ENCODE data around the gene ATAD1.
A peak's percentile ranks its signal among the peaks of the same experiment; 100 is the strongest.
"Not testable (repeated sequence)": the region's sequence is repeated elsewhere in the genome, so short reads cannot be mapped to it uniquely, and the experiment has no call there.

ATAD1 gene

DNA sequence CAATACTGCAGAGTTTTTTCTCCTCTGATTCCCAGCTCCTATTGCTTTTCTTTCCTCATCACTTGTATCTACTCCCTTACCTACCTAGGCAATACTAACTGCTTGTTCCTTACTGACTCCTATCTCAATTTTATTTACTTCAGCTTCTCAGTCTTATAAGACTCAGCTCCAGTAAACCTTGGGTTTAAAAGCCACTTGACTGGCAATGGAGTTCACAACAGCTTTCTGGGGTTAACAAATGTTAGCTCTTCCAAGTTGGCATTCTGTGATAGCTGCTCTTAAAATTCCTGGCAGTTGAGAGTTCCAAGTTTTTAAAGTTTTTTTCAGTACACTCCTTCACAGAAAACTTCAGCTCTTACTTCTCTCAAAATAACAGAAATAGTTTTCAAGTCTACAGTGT, 14.2 kb downstream of the ATAD1 start:
- DNase-seq (ENCODE audit: low read depth in 3 of 3), result no peak

DNA sequence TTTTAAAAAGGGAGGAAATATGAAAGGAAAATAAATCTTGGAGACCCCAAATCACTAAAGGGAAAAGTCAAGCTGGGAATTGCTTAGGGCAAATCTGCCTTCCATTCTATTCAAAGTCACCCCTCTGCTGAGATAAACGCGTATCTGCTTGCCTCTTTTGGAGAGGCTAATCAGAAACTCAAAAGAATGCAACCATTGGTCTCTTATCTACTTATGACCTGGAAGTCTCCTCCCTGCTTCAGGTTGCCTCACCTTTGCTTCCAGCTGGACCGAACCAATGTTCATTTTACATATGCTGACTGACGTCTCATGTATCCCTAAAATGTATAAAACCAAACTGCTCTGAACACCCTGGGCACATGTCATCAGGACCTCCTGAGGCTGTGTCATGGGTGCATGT, 14.7 kb downstream of the ATAD1 start:
- no peak for DNase-seq (ENCODE audit: low read depth in 3 of 3)

DNA sequence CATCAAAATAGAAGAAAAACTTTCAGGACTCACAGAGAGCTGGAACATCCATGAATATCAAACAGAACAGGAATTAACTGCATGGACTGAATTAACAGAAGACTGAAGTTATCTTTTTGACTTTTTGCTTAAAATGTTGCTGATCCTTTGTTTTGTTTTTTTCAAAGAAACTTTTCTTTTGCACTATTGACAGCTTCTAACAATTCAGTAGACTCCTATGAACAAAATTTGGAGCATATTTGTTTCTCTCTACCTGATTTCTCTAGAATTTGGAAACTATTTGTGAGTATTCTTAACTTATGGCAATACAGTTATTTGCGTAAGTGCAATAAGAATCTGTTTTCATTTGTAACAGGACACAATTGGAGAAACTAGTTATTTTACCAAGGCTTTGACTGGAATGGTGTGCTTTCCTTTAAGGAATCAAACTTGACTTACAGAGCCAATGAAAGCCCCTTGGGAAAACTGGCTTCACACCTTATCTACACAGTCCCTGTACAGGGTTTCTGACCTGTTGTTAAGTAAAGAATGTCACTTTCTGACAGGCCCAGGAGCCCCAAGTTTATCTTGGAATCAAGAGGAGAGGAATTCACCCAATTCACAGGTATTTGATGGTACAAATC, 16.1 kb downstream of the ATAD1 start:
- DNase-seq (ENCODE audit: low read depth in 3 of 3), result not testable (repeated sequence)

DNA sequence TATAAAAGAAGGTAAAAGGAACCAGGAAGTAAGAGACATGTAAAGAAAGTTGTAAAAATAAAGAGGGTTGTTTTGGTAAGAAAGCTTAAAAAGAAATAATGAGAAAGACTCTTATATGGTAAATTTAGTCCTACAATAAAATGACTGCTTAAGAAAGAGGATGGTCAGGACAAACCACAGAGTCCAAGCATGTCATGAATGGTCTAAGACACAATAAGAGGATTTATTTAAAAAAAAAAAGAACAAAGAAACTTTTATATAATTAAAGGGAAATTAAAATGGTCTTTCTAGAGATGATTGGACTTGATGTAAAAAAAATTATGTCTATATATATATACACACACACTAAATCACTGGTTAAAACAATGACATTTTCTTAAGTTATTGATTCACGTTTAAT, 18.2 kb downstream of the ATAD1 start:
- DNase-seq (ENCODE audit: low read depth in 3 of 3), result no peak

DNA sequence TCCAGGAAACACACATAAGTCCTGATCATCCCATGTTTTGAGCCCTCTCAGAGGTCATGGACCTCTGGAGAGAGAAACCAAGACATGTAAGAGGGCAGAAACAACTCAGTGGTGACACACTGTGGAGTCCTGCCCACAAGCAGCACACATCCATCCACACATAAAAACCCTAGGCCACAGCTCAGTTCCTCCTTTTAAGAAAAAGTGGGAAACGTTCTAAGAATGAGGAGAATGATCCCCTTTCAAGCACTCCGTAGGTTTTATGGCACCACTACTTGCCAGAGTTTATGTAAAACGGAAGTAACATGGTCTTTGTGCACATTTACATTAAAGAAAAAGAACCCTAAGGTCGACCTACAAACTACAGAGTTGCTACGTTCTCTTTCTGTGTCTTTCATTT, 19.9 kb downstream of the ATAD1 start:
- no peak for DNase-seq (ENCODE audit: low read depth in 3 of 3)

DNA sequence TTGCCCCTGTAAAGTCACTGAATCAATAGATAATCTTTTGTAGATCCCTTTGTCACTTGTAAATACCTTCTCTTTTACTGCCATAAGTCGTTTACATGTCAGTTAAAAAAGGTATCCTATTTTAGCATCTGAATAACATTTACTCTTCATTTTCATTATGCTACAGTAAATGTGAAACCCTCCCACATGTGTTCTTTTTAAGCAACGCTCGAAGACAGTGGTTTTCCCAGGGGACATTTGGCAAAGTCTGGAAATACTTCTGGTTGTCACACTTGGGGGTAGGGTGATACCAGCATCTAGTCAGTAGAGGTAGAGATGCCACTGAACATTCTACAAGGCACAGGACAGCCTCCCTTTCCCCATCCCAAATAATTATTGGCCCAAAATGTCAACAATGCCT, 23.7 kb downstream of the ATAD1 start:
- DNase-seq (ENCODE audit: low read depth in 3 of 3), result no peak

DNA sequence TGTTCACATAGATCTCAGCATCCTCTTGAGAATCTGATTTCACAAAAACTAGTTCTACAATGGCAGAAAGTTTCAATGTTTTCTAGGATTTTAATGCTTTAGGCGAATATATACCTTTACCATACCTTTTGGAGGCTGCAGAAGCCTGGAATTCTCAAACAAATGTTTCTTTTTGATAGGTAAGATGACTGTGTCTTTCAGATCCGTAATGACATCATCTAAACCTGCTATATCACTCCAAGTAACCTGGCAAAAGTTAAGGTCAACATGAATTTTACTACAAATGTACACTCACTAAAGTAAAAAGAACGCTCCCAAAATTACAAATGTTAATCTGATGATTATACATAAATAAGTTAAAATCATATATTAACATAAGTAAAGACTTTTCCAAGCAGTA, 27.8 kb downstream of the ATAD1 start:
- no peak for DNase-seq (ENCODE audit: low read depth in 3 of 3)

DNA sequence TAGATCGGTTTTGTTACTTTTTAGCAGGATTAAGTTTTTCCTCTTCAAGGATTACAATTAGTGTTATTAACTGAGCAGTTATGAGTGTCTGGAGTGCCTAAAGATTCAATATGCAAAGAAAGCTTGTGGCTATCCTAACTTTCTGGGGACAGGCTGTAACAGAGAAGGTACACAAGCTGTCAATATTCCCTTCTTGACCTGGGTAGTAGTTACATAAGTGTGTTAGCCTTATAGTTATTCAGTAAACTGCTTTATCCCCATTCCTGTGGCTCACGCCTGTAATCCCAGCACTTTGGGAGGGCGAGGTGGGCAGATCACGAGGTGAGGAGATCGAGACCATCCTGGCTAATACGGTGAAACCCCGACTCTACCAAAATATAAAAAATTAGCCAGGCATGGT, 31.6 kb downstream of the ATAD1 start:
- no peak for DNase-seq (ENCODE audit: low read depth in 3 of 3)

DNA sequence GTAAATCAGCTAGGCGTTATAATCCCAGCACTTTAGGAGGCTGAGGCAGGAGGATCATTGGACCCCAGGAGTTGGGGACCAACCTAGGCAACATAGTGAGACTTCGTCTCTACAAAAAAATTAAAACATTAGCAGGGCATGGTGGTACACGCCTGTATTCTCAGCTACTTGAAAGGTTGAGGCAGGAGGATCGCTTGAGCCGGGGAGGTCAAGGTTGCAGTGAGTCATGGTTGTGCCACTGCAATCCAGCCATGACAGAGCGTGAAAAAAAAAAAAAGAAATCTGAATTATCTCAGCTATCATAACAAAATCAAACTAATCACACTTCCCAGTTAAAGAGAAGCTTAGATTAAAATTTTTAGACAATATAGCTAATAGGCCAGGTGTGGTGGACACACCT, 35.3 kb downstream of the ATAD1 start:
- no peak for DNase-seq (ENCODE audit: low read depth in 3 of 3)

DNA sequence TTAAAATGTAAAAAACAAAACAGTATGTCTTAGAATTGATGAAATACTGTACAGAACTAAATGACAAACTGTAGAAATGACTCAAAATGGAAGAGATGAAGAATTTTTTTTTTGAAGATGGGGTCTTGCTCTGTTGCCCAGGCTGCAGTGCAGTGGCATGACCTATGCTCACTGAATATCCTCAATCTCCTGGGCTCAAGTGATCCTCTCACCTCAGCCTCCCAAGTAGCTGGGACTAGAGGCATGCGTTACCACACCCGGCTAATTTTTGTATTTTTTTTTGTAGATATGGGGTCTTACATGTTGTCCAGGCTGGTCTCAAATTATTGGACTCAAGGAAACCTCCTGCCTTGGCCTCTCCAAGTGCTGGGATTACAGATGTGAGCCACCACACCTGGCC, 36.5 kb downstream of the ATAD1 start:
- DNase-seq (ENCODE audit: low read depth in 3 of 3), result no peak

DNA sequence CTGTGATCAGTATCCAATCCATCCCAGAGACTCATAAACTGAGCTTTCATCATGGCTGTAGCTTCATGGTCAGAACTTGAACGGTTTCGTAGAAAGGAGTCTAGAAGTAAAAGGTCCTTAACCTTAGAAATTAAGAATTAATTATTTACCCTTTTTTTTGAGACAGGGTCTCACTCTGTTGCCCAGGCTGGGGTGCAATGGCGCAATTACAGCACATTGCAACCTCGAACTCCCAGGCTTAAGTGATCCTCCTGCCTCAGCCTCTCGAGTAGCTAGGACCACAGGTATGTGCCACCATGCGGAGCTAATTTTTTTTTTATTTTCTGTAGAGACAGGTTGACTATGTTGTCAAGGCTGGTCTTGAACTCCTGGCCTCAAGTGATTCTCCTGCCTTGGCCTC, 41.7 kb downstream of the ATAD1 start:
- DNase-seq (ENCODE audit: low read depth in 3 of 3), result no peak

DNA sequence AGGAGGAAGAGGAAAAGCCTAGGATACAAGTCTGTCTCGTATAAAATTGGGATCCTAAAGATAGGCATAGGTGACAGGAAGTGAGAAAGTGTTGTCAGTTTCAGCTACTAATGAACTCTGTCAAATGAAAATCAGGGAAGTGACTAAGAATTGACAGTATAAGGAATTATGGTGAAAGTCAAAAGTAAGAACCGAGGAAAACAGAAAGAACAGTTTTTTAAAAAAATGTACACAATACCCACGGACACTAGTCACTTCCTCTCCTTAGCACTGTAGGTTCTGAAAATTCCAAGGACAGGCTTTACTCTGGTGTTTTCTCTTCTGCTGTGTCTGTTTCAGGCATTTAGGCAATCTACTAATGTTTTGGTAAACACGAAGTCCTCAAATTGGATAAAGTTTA, 42.3 kb downstream of the ATAD1 start:
- DNase-seq (ENCODE audit: low read depth in 3 of 3), result no peak

DNA sequence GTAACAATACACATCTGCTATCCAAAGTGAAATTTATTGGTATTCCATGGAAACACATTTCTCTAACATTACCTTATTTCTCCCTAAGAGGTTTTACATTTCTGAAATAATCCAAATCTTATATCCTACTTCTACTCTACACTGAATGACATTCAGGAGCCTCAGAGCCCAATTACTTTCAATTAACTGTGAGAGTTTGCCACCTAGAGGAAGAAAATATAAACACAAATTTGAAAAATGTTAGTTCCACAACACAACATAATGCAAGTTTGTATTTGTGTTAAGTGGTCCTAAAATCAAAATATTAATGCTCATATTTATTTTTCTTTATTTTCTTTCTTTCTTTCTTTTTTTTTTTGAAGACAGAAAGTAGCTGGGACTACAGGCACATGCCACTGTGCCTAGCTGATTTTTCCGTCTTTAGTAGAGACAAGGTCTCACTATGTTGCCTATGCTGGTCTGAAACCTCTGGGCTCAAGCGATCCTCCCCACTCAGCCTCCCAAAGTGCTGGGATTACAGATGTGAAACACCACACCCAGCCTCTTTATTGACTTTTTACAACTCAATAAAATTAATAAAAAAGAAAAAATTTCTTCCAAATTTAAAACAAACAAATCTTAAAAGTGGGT, 46.0 kb downstream of the ATAD1 start:
- no peak for DNase-seq (ENCODE audit: low read depth in 3 of 3)

DNA sequence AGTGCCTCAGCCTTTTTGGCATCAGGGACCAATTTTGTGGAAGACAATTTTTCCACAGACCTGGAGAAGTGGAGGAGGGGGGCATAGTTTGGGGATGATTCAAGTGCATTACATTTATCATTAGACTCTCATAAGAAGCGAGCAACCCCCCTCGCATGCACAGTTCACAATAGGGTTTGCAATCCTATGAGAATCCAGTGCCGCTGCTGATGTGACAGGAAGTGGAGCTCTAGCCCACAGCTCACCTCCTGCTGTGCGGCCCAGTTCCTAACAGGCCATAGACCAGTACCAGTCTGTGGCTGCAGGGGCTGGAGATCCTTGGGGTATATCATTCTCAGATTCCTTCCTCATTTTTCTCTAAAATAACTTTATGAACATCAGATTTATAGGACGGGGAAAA, 50.8 kb downstream of the ATAD1 start:
- DNase-seq (ENCODE audit: low read depth in 3 of 3), result no peak

DNA sequence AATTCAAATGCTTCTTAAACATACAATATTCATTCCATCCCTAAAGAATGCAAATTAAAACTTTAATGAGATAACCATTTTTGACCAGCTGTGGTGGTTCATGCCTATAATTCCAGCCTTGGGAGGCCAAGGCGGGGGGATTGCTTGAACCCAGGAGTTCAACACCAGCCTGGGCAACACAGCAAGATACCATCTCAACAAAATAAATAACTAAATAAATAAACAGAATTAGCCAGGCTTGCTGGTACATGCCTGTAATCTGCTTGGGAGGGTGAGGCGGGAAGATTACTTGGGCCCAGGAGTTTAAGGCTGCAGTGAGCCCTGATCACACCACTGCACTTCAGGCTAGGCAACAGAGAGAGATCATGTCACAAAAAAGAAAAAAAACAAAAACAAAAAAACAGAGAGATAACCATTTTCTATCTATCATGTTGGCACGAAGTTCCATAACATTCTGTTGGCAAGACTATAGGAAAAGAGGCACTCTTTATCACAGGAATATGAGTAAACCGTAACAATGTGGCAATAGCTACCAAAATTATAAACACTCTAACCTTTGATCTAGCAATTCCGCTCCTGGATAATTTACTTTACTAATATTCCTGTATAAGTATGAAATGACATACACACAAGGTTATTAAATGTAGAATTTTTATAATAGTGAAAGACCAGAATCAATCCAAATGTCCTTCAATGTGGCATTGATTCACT, 52.2 kb downstream of the ATAD1 start:
- no peak for DNase-seq (ENCODE audit: low read depth in 3 of 3)

DNA sequence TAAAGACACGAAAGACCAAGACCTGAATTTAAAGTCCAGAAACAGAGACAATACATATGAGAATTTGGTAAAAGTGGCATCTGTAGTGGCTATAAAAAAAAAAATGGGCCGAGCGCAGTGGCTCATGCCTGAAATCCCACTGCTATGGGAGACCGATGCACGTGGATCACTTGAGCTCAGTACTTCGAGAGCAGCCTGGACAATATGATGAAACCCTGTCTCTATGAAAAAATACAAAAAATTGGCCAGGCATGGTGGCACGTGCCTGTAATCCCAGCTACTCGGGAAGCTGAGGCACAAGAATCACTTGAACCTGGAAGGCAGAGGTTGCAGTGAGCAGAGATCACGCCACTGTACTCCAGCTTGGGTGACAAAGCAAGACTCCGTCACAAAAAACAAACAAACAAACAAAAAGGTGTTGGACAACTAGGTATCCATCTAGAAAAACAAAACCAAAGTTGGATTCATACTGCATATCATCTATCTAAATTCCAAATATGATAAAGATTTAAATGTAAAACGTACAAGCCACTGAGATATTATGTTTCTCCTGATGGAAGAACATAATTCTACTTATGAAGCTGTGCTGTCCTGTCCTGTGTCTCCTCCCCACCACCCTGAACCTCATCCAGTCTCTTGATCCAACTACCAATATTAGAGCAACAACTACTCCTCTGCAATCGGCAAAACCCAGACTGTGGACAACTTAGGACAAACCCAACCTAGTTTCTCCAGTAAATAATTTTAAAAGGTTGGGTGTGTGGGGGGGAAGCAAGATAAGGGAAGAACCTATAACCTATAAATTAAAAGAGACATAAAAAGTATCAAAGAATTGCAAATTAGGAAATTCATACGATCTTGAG, 53.7 kb downstream of the ATAD1 start:
- DNase-seq (ENCODE audit: low read depth in 3 of 3), result no peak

DNA sequence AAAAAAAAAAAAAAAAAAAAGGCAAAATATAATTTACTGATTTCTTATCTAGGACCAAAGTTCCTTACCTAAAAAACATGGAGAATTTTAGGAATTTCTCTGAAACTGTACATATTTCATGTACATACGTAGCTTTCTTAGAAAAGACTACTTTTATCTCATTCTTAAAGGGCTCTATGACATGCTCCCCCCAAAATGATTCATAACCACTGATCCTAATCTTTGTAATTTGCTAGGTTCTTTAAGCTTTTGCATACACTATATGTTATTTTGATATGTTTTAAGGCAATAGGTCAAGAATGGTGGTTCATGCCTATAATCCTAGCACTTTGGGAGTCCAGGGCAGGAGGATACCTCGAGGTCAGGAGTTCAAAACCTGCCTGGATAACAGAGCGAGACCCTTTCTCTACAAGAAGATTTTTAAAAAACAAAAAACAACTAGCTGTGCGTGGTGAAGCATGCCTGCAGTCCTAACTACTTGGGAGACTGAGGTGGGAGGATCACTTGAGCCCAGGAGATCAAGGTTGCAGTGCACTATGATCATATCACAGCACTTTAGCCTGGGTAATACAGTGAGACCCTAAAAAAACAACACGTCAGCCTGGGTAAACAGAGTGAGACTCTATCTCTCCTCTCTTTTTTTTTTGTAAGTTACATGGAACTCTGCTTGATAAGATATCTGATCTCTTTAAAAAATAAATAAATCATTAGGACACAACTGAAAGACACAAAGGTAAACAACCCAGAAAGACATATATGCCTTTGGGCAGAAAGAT, 54.8 kb downstream of the ATAD1 start:
- DNase-seq (ENCODE audit: low read depth in 3 of 3), result no peak

DNA sequence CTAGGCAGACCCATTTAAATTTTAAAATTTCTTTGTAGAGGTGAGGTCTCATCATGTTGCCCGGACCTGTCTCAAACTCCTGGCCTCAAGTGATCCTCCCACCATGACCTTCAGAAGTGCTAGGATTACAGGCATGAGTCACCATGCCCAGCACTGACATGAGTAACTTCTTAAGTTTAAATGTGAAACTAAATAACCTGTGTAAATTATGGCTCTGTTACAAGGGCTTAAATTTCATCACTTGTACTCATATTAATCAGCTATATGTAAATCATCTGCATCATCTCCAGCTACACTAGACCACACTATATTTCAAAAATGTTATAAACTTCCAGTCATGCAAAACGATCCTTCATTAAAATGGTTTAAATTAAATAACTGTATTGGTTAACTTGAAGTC, 56.1 kb downstream of the ATAD1 start:
- DNase-seq (ENCODE audit: low read depth in 3 of 3), result peak; percentile 18 to 43 (median 19)

DNA sequence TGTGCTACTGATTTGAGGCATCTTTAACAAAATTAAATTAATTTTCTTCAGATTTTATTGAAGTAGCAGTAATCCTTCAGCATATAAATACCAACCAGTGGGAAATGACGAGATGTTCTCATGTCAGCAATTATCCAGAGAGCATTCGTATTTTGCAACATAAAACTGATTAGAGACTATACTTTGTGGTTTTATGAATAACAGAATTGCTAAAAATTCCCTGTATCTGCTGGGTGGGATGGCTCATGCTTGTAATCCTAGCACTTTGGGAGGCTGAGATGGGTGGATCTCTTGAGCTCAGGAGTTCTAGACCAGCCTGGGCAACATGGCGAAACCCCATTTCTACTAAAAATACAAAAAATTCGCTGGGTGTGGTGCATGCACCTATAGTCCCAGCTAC, 56.9 kb downstream of the ATAD1 start:
- no peak for DNase-seq (ENCODE audit: low read depth in 3 of 3)

DNA sequence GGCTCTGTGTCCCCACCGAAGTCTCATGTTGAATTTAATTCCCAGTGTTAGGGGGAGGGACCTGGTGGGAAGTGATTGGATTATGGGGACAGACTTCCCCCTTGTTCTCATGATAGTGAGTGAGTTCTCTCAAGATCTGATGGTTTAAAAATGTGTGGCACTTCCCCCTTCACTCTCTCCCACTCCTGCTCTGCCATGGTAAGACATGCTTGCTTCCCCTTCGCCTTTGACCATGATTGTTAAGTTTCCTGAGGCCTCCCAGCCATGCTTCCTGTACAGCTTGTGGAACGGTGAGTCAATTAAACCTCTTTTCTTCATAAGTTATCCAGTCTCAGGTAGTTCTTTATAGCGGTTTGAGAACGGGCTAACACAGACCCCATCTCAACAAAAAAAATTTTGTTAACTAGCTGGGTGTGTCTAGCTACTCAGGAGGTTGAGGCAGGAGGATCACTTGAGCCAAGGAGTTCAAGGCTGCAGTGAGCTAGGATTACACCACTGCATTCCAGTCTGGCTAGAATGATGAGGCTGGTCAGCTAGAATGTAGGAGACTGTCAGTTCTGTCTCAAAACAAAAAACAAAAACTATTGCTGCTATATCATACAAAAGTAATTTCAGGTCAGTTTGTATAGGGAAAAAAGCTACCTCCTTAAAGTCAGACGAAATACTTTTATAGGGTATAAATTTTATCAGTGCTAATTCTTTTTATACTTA, 57.7 kb downstream of the ATAD1 start:
- DNase-seq (ENCODE audit: low read depth in 3 of 3), result no peak

DNA sequence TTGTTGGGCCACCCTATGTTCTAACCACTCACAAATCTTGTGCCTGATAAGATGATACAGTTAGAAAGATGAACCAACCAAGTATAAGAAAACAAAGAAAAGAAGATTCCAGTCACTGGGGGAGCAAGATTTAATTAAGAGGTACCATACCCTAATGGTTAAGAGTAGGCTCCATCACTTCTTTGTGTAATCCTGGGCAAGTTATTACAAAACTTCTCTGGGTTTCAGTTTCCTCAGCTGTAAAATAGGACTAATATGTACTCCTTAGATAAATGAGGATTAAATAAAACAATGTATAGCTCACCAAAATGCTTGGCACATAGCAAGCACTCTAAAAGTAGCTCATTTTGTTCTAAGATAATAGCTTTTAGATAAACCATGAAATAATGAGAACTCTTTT, 58.5 kb downstream of the ATAD1 start:
- no peak for DNase-seq (ENCODE audit: low read depth in 3 of 3)
